GM21360 (cell line): ENCODE results near the gene ANKS6.

Source experiments
- ATAC-seq: cut with Tn5 transposase; IDR thresholded peaks from one replicate; pipeline ENCODE4 v1.9.1; 2021; ENCODE audit warnings: mild to moderate bottlenecking, moderate library complexity; ENCODE audit not compliant: unreplicated experiment

ANKS6 gene

DNA sequence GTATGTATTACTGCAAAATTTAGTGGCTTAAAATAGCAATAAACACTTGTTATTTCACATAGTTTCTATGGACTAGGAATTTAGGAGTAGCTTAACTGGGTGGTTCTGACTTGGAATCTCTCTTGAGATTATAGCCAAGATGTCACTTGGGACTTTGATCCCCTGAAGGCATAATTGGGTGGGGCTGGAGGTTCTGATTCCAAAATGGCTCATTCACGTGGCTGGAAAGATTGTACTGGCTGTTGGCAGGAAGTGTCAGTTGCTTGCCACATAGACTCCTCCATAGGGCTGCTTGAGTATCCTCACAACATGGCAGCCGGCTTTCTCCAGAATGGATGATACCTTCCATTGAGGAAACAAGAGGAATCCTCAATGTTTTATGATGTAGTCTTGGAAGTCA lies 22.4 kb upstream of the ANKS6 start:
- no peak for ATAC-seq

DNA sequence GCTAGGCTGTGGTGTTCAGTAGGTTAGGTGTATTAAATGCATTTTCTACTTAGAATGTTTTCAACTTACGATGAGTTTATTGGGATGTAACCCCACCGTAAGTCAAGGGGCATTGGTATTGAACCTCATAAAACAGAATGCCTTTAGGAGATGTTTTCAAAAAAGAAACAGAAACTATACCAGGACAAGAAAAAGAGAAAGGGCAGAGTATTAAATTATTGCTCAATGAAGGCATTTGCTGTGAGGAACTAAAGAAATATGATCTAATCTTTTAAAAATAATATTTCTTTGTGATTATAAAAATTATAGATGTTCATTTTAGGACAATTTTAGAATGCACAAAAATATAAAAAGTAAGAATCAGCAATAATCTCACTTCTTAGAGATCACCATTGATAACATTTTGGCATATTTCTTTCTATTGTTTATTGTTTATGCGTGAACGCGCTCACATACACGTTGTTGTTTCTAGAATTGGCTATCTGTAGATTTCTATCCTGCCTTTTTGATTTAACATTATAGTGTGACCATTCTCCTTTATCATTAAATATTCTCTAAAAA lies 19.1 kb upstream of the ANKS6 start:
- no peak for ATAC-seq

DNA sequence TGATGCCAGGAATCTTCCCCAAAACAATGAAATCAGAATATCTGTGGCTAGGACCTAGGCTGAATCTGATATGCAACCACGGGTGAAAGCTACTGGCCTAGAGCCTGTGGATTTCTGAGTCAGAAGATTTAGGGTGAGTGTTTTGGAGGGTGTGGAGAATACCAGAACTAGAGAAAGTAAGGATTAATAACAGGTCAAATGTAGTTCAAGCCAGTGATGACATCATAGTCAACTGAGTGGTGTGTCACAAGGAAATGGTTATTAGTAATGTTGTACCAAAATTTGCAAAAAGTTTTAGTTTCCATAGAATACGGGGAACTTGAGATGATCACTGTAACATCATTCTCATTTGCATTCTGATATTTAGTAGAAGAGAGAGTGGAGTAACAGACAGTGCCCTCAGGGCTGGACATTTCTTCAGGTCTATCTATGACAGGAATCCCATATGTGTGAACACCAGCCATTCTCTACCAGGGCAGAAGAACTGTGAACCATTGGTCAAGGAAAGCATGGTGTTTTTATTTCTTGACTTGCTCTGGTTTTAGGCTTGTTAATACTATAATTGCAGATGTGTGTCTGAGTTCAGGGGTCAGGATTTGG lies 14.8 kb upstream of the ANKS6 start:
- ATAC-seq = no peak

DNA sequence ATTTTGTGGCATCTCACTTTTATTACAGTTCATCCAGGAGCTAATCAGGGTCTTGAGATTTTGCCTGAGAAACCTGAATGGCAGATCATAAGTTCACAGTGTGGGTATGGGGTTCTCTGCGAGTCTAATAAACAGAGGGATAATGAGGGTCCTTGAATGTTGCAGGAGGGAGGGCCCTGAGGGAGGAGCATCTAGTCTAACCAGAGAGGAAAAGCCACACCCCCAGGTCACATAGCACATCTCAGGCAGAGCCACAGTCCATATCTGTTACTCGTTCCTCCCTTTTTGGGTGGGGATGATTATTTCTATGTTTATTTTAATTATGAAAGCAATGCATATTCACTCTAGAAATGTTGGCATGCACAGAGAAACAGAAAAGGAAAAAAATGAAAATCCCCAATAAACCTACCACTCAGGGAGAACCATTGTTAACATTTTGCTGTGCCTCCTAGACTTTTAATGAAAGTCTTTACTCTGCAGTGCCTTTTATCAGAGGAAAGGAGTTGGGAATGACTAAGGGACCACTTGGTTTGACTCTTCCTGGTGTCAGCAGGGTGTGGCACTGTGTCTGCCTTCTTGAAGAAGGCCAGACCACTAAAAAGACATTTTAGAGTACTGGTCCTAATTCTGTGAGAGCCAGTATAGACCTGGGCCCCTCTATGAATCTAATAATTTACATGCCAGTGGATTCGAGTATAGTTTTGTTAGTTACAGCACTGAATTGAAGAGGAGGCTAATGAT lies 13.9 kb upstream of the ANKS6 start:
- no peak for ATAC-seq

DNA sequence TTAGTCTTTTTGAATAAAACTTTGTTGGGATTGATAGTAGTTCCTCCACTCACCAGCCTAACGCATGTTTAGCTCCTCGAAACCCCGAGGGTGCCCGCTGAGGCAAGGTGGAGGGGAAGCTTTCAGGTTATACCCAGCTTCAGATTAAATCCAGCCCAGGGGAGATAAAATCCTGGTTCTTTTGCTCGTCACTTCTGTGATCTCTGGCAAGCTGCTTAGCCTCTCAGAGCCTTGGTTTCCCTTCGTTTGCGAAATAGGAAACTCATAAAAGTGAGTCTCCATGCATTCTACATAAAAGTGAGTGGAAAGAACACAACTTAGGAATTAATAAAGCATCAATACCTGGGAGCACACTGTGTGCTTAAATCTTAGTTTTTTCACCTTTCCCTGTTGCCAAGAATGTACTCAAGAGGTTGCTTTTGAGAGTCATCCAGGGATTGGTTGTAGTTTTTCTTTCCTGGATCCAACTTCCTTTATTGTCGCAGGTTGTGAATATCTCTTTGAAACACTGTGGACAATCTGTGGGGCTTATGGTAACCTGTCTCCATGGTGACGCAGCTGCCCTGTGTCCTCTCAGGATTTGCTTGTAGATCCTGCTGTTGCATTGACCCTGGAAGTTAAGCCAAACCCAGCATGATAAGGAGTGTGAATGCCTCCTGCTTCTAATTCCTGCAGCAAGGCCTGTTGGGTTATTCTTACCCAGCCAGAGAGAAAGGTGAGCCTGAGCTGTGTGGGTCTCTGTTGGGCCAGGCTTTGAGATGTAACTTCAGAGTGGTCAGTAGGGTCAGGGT lies 13.2 kb upstream of the ANKS6 start:
- ATAC-seq = no peak

DNA sequence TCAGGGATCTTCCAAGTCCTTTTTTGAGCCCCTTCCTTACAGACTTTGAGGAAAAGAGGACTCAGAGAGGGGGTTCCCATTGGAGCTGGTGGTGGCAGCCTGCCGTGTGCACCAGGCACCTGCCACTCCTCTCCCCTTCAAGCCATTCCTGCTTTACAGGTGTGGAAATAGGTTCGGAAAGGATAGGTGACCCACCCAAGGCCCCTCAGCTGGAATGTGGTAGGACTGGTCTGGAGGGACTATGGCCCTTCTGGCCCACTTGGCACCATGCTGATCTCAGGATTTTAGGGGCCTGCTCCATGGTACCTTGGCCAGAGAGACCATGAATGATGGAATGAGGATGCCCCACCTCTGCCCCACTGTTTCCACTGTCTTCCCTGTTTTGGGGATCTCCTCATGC lies 12.5 kb upstream of the ANKS6 start:
- no peak for ATAC-seq

DNA sequence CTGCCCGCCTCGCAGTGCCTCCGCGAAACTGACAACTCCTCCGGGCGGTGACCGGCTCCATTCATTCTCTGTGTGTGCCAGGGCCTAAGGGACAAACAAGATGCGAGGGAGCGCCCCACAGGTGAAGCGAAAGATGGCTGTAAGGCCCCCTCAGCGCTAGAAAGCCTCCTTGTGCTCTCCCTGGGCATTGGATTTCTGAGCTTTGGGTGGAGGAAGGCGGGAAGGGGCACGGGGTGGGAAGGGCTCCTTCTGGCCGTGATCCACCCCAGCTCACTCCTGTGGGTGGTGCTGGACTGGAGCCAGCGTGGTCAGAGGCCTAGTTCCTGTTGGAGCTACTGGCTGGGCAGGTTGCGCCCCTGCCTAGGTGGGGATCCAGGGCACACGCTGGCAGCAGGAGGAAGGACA lies 12.1 kb upstream of the ANKS6 start:
- ATAC-seq = no peak

DNA sequence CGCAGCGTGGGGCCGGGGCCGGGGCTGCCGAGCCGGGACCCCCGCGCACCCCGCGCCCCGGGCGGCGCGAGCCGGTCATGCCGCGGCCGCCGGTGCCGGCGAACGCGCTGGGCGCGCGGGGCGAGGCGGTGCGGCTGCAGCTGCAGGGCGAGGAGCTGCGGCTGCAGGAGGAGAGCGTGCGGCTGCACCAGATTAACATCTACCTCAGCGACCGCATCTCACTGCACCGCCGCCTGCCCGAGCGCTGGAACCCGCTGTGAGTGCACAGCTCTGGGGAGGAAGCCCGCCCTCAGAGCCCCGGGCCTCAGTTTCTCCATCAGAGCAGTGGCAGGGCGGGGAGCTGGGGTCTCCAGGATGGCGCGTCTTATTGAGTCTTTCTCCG lies 11.4 kb upstream of the ANKS6 start:
- no peak for ATAC-seq

DNA sequence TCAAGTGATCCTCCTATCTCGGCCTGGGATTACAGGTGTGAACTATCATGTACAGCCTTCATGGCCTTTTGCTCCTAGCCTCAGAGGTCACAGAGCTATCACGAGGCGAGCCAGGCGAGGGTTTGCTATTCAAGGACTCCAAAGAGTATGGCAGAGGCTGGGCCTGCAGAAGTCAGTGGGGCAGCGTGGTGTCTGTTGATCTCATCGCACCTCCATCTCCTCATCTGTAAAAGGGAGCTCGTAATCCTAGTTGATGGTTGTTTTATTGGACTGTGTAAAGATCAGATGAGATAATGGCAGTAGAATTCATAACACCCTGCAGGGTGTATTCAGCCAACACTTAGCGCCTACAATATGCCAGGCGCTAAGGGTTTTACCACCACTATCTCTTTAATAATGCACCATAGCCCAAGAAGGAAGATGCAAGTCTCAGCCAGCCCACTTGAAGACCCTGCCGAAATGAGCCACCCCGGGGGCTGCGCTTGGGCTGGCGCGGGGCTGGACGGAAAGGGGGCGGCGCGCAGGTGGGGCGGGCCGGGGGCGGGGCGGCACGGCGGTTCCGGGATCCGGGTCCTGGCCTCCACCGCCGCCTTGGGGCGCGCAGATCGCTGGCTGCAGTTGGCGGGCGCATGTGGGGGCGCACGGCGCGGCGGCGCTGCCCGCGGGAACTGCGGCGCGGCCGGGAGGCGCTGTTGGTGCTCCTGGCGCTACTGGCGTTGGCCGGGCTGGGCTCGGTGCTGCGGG lies 10.9 kb upstream of the ANKS6 start, which contains the start of gene GALNT12:
GALNT12 (plus strand) TSS at position 601 of the 744 bp plus-strand sequence; CDS start at position 630, 29 bp downstream.
- ATAC-seq = no peak

DNA sequence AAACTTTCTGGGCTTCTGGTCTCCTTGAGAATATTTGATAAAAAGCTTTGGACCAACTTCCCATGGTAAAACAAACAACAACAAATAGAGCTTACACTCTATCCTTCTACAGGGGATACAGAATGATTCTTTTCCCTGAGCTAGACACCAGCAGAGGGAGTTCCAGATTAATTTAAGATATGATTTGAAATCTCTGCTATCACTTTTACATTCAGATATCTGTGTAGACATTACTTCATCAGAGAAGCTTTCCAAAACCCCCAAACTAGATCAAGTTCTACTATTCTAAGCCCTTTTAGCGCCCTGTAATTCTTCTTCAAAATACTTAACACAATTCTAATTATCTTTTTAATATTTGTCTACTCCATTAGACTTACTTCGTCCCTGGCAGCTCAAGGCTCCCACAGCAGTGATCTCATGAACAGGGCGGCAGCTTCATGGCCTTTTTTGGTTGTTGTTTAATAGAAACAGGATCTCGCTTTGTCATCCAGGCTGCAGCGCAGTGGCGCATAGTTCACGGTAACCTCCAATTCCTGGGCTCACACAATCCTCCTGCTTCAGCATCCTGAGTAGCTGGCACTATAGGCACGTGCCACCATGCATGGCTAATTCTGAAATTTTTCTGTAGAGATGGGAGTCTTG lies 10.2 kb upstream of the ANKS6 start:
- no peak for ATAC-seq

DNA sequence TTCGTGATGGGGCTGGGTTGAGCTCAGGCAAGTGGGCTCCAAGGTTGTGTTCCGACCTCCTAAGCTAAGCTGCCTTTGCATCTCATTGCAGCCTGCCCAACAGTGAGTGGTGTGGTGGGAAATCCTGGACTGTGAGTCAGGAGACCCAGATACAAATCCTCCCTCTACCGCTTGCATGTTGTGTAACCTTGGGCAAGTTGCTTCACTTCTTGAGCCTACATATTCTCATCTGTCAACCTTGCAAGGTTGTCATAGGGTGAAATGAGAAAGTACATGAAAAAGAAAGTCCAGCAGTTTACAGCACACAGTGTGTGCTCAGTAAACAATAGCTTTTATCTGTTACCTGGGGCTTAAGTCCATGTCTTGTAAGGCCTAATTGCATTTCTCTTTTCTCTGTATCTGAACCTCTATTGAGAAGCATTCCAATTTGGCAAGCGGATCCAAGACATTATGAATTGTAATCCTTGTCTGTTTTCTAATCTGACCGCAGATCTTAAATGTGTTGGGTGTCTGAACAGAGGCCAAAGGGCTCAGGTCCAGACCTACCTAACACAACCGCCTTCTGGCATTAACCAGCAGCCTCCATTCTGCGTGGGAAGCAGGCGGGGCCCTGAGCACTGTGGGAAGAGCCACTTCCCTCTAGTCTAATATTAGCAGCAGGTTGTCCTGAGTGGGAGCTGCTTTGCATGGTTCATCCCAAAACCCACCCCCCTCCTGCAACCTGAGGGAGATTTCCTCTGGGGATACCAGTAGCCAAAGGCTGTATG lies 9.3 kb upstream of the ANKS6 start:
- no peak for ATAC-seq

DNA sequence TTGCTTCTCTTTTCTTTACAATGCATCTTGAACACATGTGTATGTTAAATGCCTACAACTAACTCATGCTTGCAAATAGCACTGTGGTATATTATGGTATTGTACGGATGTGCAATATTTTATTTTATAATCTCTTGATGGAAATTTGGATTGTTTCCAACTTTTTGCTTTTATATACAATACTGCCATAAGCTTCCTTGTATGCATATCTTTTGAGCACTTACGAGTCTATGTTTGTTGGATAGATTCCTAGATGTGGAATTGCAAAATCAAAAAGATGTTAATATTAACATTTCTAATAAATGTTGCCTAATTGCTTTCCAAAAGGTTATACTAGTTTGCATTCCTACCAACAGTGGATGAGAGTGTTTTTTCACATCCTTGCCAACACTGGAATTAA lies 7.7 kb upstream of the ANKS6 start:
- no peak for ATAC-seq

DNA sequence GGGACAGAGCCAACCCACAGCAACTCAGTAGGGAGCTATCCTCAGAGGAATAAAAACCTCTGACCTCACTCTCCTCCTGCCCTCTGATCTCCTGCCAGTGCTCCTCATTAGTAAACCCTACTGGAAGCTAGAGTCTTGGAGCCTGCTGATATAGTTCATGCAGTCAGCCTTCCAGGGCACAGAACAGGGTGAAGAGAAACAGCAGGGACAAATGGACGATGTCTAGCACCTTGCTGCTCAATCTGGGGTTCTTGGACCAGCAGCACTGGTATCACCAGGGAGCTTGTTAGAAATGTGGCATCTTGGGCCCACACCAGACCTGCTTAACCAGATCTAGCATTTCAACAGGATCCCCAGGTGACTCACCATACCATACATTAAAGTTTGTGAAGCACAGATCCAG lies 5.6 kb upstream of the ANKS6 start:
- ATAC-seq = no peak

DNA sequence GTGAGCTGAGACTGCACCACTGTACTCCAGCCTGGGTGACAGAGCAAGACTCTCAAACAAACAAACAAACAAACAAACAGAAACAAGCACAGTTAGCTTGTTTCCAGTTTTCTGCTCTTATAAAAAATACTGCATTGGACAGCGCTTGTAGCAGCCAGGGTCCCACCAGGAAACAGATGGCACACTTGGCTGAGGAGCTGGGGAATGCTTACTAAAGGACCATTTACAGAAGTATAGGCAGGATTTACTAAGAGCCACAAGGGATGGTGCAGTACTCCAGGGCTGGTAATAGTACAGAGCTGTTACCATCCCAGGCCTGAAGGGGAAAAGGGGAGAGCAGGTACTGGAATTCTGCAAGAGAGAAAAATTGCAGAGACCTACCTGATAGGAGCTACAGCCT lies 5.2 kb upstream of the ANKS6 start:
- no peak for ATAC-seq

DNA sequence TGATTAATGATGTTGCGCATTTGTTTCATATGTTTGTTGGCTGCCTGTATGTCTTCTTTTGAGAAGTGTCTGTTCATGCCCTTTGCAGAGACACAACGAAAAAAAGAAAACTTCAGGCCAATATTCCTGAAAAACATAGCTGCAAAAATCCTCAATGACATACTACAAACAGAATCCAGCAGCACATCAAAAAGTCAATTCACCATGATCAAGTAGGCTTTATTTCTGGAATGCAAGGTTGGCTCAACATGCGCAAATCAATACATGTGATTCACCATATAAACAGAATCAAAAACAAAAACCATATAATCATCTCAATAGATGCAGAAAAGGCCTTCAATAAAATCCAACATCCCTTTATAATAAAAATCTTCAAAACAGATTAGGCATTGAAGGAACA lies 1.9 kb upstream of the ANKS6 start:
- no peak for ATAC-seq

DNA sequence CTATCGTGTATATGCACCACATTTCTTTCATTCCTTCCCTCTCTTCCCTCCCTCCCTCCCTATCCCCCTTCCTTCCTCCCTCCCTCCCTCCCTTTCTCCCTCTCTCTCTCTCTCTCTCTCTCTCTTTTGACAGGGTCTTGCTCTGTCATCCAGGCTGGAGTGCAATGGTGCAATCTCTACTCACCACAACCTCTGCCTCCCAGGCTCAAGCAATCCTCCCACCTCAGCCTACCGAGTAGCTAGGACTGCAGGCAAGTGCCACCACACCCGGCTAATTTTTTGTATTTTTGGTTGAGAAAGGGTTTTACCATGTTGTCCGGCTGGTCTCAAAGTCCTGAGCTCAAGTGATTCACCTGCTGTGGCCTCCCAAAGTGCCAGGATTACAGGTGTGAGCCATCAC lies 1.1 kb upstream of the ANKS6 start:
- no peak for ATAC-seq

DNA sequence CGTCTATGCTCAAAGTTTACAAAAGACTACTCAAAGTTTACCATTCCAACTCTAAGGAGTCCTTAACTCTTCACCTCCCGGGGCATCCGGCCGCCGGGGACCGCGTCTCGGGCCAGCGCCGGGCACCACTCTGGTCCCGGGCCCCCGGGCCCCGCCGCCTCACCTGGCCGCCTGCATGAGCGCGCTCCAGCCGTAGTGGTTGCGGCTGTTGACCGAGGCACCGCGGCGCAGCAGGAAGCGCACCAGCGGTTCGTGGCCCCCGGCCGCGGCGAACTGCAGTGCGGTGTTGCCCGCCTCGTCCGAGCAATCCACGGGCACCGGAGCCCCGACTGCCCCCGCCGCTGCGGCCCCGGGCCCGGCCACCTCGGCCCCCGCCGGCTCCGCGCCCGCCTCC lies 388 bp downstream of the ANKS6 start:
- ATAC-seq = peak; percentile 31

DNA sequence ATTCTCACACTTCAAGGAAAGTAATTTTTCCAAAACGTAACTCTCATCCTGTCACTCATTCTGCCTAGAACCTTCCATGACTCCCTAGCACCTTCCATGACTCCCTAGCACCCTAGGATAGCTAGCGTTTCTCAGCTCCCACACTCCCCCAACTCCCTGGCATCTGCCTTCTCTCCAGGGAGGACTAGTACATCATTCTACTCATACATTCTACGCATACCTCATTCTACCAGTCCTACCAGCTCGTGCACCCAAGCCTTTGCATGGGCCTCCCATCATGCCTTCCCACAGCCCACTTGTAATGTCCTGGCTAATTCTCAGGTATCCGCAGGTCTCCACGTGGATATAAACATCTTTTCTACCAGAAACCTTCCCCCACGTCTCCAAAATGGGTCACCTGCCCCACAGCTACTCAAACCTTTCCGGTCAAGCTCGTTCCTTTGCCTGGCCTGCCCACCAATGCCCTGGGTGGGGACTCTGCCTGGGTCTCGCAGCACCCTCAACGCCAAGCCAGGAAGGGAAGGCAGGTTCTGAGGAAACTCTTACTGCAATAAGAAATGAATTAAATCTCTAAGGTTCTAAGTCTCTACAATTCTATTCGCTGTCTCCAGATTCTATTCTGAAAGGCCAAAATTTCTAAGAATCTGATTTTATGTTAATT lies 930 bp downstream of the ANKS6 start:
- no peak for ATAC-seq

DNA sequence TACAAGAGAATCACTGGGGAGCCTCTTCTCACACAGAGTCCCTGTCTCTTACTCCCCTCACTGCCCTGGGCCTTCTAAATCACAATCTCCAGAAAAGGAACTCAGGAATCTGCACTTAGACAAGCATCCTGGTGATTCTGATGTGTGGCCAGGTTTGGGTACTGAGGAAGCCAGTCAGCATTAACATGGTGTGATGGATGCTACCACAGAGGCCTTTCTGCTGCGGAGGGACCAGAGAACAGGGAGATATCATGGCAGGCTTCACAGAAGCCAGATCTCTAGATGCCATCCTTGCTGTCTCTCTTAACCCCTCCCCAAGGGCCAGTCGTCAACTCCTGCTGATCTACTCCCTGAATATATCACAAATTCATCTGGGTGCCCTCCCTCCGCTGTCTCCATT lies 1.6 kb downstream of the ANKS6 start:
- no peak for ATAC-seq
